HG02973 (cell line): ENCODE results near the gene HOXC13.

Experiments used
- ATAC-seq: cut with Tn5 transposase; IDR thresholded peaks from one replicate; pipeline ENCODE4 v1.9.1; 2021; ENCODE audit warnings: moderate library complexity; ENCODE audit not compliant: unreplicated experiment

HOXC13 gene

GRCh38 chr12:53953831-53954693 is 15.4 kb downstream of the HOXC13 start:
- no peak for ATAC-seq

GRCh38 chr12:53954694-53955035 is 16.0 kb downstream of the HOXC13 start, which contains the start of gene HOXC12:
TSS of gene HOXC12 (plus strand) at chr12:53954903. CDS start at chr12:53954930, 27 bp downstream.
- no peak for ATAC-seq

GRCh38 chr12:53955036-53955775 is 16.6 kb downstream of the HOXC13 start:
- no peak for ATAC-seq

- no peak for ATAC-seq
These were observed 17.2 kb downstream of the HOXC13 start for GRCh38 chr12:53955776-53956250.

GRCh38 chr12:53956251-53956887 is 17.7 kb downstream of the HOXC13 start:
- no peak for ATAC-seq

GRCh38 chr12:53956914-53957536 is 18.4 kb downstream of the HOXC13 start:
- no peak for ATAC-seq

GRCh38 chr12:53958128-53958527 is 19.5 kb downstream of the HOXC13 start:
- ATAC-seq = no peak

GRCh38 chr12:53959314-53959713 is 20.7 kb downstream of the HOXC13 start:
- no peak for ATAC-seq

- no peak for ATAC-seq
These were observed 21.8 kb downstream of the HOXC13 start for GRCh38 chr12:53960187-53961024.

- ATAC-seq = no peak
These were observed 22.6 kb downstream of the HOXC13 start for GRCh38 chr12:53961025-53961761.

GRCh38 chr12:53963005-53963404 is 24.4 kb downstream of the HOXC13 start:
- ATAC-seq = no peak

- no peak for ATAC-seq
These were observed 25.0 kb downstream of the HOXC13 start for GRCh38 chr12:53963434-53964314.

GRCh38 chr12:53964315-53964713 is 25.7 kb downstream of the HOXC13 start:
- no peak for ATAC-seq

GRCh38 chr12:53965281-53966084 is 26.9 kb downstream of the HOXC13 start:
- ATAC-seq = no peak

GRCh38 chr12:53966085-53966384 is 27.4 kb downstream of the HOXC13 start:
- ATAC-seq = no peak

GRCh38 chr12:53966385-53967133 is 27.9 kb downstream of the HOXC13 start:
- ATAC-seq = no peak

- no peak for ATAC-seq
These were observed 28.8 kb downstream of the HOXC13 start for GRCh38 chr12:53967421-53967925.
